Forelimb muscle (tissue), 1 donor: ENCODE results near the gene TCF12. TPM values are rescaled to one million over a fixed set of nuclear protein-coding genes. Genes with fewer than 3 reads are reported as not detected.
"Not testable (repeated sequence)": the region's sequence is repeated elsewhere in the genome, so short reads cannot be mapped to it uniquely, and the experiment has no call there.

Experiments used
- DNase-seq: peaks from one replicate; pipeline ENCODE4 v3.0.0-alpha.2; 2013; ENCODE audit warnings: low read depth
- polyA plus RNA-seq: library from polyadenylated mRNA; unstranded; fragments of 120-200 nt; gene quantifications from one replicate; pipeline ENCODE4 v1.2.1, GENCODE V29; 2013; ENCODE audit not compliant: insufficient read length

The TCF12 gene
- polyA plus RNA-seq, 1 donor = 109 TPM

- DNase-seq = no peak
Observed at GRCh38 chr15:56948000-56948763, 29.7 kb downstream of the TCF12 start.

DNA sequence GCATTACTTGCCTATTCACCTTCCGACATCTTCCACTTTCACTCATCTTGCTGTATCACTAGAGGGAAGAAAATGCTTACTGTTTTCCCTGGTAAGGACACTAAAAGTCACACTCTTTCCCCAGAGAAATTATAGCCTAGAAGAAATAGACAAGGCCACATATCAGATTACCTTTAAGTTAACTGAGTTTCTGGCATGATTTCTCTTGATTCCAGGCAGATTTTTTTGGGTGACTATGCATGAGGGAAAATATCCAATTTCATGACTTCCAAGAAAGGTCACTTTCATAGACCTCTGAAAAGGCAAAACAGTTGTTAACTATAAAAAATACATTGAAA lies 30.3 kb downstream of the TCF12 start:
- no peak for DNase-seq

- no peak for DNase-seq
Observed at GRCh38 chr15:56950979-56951378, 32.5 kb downstream of the TCF12 start.

DNA sequence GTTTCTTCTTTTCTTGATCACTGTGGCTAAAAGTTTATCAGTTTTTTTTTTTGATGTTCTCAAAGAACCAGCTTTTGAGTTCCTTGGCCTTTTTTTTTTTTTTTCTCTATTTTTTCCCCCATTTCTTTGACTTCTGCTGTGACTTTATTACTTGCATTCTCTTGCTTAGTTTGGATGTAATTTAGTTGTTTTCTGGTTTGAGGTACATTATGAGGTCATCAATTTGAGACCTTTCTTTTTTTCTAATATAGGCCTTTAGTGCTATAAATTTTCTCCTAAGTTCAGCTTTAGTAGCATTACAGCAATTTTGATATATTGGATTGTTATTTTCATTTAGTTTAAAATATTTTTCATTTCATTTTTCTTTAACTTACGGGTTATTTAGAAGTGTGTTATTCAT lies 35.3 kb downstream of the TCF12 start:
- DNase-seq = no peak

DNA sequence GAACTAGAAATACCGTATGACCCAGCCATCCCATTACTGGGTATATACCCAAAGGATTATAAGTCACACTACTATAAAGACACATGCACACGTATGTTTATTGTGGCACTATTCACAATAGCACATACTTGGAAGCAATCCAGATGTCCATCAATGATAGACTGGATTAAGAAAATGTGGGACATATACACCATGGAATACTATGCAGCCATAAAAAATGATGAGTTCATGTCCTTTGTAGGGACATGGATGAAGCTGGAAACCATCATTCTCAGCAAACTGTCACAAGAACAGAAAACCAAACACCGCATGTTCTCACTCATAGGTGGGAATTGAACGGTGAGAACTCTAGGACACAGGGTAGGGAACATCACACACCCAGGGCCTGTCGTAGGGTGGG lies 36.6 kb downstream of the TCF12 start:
- not testable (repeated sequence) for DNase-seq

DNA sequence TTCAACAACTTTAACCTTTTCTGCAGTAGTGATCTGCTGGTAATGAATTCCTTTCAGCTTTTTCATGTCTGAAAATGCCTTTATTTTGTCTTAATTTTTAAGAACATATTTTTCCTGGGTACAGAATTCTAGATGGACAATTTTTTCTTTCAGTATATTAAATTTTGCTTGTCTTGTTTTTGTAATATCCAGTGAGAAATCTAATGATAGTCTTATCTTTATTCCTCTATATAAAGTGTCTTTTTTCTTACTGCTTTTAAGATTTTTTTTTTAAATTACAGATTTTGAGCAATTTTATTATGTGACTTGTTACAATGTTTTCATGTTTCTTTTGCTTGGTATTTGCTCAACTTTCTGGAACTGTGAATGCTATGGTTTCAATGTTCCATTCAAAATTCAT lies 38.1 kb downstream of the TCF12 start:
- no peak for DNase-seq

DNA sequence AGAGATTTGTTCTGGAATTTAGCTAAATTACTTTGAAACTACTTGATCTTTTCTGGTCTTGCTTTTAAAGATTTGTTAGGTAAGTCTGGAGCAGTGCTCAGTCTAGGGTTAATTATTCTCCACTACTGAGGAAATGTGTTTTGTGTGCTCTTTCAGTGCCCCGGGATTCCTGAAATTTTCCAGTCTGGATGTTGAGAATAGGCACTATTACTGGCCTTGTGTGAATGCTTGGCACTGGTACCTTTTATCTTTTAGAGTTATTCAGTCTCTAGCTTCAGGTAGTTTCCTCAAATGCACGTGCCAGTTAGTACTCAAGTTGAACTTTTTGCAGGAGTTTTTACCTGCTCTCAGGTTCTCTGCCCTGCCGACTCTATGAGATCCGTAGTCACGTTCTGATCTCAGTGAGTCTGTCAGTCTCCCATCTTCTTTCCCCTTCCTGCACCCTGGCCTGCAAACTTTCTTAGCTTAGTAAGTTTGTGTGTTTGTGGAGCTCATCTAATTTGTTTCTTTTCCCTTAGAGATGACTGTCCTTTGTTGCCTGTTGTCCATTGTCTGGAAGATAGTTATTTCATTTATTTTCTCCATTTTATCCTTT lies 39.5 kb downstream of the TCF12 start:
- no peak for DNase-seq

DNA sequence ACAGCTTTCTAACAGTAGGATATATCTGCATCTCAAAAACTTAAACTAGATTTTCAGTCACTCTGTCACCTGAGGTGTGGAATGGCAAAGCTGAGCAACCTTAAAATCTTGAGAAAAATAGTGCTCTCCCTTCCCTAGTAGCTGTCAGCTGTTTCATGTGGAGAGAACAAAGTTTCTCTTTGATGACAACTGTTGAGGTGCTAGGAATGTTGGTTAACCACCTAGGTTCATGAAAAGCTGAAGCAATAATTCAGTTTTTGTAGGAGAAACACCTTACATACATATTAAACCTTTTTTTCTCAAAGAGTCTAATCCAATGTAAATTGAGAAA lies 40.8 kb downstream of the TCF12 start:
- no peak for DNase-seq

DNA sequence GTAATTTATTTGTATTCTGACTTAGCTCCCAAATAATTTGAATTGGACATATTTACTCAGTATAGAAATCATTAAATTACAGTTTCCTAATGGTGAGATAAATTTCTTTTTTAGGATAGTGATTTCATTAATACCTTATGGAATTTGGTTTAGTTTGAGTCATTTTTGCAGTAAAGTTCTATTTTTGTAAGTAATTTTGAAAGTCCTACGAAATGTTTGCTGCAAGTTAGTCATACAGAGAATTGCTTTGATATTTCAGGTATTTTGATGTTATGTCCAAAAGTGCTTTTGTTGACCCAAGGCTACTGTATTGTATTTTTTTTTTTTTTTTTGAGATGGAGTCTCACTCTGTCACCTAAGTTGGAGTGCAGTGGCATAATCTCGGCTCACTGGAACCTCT lies 41.7 kb downstream of the TCF12 start:
- no peak for DNase-seq

DNA sequence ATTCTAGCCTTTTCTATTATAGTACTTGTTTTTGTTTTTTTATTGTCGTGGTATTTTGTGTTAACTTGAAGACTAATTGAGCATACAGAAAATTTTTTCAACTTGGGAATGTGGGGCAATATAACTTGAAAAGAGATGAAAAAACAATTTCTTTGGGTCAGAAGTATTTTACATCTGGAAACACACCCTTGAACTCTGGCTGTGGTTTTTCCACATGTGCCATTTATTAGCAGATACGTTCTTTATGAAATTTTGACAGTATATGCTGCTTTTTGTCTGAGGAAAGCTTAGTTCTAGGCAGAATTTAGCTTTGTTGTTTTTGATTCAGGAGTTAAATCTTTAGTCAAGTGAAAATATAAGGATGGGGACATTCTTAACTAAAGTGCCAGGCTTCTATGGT lies 44.7 kb downstream of the TCF12 start:
- DNase-seq = no peak

DNA sequence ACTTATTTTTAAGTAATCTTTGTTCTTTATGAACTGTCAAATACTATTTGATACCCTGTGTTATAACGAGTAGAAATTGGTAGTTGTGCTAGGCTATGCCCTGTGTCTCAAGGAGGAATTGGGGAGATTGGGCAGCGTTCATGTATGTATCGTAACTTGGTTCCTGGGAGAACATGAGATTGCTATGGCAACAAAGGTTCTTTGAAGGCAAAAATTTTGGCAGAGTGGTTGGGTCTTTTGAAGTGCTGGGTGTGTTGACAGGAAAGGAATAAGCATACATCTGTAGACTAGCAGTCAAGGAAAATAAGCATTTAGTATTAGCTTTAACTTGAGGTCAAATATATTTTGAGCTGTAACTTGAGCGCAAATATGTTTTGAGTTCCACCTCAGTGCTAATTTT lies 45.3 kb downstream of the TCF12 start:
- no peak for DNase-seq

GRCh38 chr15:56964182-56964581 lies 45.7 kb downstream of the TCF12 start:
- DNase-seq = no peak

GRCh38 chr15:56965231-56966013 lies 47.0 kb downstream of the TCF12 start:
- no peak for DNase-seq

GRCh38 chr15:56967336-56967735 lies 48.9 kb downstream of the TCF12 start:
- DNase-seq = no peak

- DNase-seq = no peak
Observed at GRCh38 chr15:56968256-56968655, 49.8 kb downstream of the TCF12 start.

GRCh38 chr15:56968821-56969220 lies 50.4 kb downstream of the TCF12 start:
- no peak for DNase-seq

DNA sequence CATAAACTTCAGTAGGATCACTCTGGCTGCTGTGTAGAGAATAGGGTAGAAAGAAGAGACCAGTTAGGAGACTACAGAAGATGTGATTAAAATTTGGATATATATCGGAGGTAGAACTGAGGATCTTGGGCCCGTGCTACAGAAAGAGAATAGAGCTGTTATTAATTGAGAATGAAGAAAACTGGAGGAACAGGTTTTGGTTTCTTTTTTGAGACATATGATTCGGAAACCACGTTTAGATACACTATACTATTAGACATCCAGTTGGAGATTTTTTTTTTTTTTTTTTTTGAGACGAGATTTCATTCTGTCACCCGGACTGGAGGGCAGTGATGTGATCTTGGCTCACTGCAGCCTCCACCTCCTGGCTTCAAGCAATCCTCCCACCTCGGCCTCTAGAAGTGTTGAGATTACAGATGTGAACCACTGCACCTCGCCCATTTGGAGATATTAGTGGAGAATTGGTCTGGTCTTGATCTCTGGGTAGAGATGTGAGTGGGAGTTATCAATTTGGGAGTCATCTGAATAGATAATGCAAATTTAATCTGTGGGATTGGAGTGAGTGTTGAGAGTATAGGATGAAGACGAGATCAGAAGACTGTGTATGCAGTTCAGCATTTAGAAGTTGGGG lies 50.9 kb downstream of the TCF12 start:
- no peak for DNase-seq

DNA sequence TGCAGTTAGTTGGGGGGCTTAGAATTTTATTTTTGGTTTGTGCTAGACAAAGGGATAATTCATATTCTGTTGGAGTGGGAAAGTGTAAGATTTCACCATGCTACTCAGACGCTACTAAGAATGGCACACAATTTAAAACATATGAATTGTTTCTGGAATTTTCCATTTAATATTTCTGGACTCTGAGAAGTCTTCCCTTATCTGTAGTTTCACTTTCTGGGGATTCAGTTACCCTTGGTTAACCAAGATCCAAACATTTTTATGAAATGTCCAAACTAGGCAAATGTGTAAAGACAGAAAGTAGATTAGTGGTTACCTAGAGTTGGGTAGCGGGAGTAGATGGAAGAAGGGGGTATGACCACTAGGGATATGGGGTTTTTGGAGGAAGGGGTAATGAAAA lies 53.1 kb downstream of the TCF12 start:
- no peak for DNase-seq

DNA sequence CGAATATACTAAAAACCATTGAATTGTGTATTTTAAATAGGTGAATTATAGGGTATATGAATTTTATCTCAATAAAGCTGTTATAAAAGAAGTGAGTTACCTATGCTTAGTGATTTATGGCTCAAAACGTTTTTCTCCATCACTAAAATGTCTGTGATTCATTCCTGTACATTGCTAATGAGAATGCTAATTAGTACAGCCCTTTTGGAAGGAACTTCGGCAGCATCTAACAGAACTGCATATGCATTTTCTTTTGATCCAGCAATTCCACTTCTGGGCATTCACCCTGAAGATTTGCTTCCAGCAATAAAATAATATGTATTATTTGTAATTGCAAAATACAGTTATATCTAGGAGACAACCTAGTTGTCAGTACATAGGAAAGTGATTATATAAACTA lies 53.6 kb downstream of the TCF12 start:
- DNase-seq = no peak

DNA sequence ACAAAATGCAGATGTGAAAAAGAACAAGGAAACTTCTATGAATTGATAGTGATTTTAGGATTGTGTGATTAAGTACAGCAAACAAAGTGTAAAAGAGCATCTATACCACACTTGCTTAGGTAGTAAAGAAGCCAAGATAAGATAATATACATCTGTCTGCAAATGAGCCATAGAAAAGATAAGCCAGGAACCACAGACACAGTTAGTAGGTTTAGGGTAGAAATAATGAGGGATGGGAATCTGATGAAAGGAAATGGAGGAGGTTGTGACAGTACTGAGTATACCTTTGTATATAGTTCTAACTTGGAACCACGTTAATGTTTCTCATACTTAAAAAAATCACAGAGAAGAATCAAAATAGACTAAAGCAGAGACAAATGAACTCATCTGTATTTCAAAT lies 54.0 kb downstream of the TCF12 start:
- DNase-seq = no peak

- DNase-seq = no peak
Observed at GRCh38 chr15:56973463-56973862, 55.0 kb downstream of the TCF12 start.

DNA sequence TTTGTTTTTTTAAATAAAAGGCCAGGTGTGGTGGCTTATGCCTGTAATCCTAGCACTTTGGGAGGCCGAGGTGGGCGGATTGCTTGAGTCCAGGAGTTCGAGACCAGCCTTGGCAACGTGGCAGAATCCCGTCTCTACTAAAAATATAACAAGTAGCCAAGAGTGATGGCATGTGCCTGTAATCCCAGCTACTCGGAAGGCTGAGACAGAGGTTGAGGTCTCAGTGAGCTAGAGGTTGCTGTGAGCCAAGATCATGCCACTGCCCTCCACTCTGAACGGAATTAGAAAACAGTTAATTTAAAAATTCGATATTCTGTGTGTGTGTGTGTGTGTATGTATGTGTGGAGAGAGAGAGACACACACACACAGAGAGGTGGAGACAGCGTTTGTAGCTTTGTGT lies 58.8 kb downstream of the TCF12 start:
- no peak for DNase-seq
